Lower lobe of right lung (tissue), 2 donors: ENCODE measurements around the gene SLCO4A1. TPM values are rescaled to one million over a fixed set of nuclear protein-coding genes. Genes with fewer than 3 reads are reported as not detected.

Experiments used
- ATAC-seq, 2 donors: fragments of 200-7000 bp; cut with Tn5 transposase; one replicate each; pipeline ENCODE4 v1.9.1; 2020 to 2022; ENCODE audit warnings: mild to moderate bottlenecking in 2 of 2, moderate library complexity in 2 of 2
- DNase-seq: peaks from one replicate; pipeline ENCODE4 v3.0.0-alpha.2; 2020
- H3K27ac ChIP-seq: fragments of 200-600 bp; one replicate; pipeline ENCODE4 v1.8.0; 2022
- H3K27me3 ChIP-seq: fragments of 200-600 bp; one replicate; pipeline ENCODE4 v1.8.0; 2022; ENCODE audit warnings: low read depth
- H3K36me3 ChIP-seq: fragments of 200-600 bp; one replicate; pipeline ENCODE4 v1.8.0; 2022; ENCODE audit warnings: mild to moderate bottlenecking
- H3K4me1 ChIP-seq: fragments of 200-600 bp; one replicate; pipeline ENCODE4 v1.8.0; 2022
- H3K4me3 ChIP-seq: fragments of 200-600 bp; one replicate; pipeline ENCODE4 v1.8.0; 2022; ENCODE audit warnings: mild to moderate bottlenecking
- H3K9me3 ChIP-seq: fragments of 200-600 bp; one replicate; pipeline ENCODE4 v1.8.0; 2022
- CTCF ChIP-seq: fragments of 200-600 bp; IDR thresholded peaks from one replicate; pipeline ENCODE4 v1.8.0; 2022; ENCODE audit warnings: antibody characterized with exemption, mild to moderate bottlenecking
- intact Hi-C: fragments of 100-400 bp; cut with DNase I; formaldehyde crosslinking; loops from one replicate; pipeline ENCODE4 v1.11.0; 2022
- total RNA-seq: library from RNA; stranded (reverse); fragmentation: NEBNext Ultra II Directional; extraction: Animal tissue kit (Norgen Biotek cat#: 25700); gene quantifications from one replicate; pipeline ENCODE4 v1.2.1, GENCODE V29; 2021
- donor health status: DM: no; HTN: yes; CAD: no; lungs with severe emphysema.

The SLCO4A1 gene
- total RNA-seq, 1 donor from 2014 or later, result 72.4 TPM

- Histone ChIP-seq H3K27ac (peak overlapping the region; percentile 89), H3K4me1 (peaks cover 50% of the 10 kb centered on the region), H3K4me3 (peak overlapping the region; percentile 37), H3K36me3 (peaks cover 19% of the 10 kb centered on the region), H3K9me3 (no peaks in the 10 kb centered on the region), H3K27me3 (no peaks in the 10 kb centered on the region)
- ATAC-seq (peak; percentile 93 to 94), DNase-seq (peak; percentile 93)
- intact Hi-C loops, result no loop called here
- peak; percentile 20 for TF ChIP-seq CTCF
Observed at GRCh38 chr20:62652041-62652893, 10.0 kb downstream of the SLCO4A1 start.

GRCh38 chr20:62652894-62653305 is 10.6 kb downstream of the SLCO4A1 start:
- Histone ChIP-seq H3K4me3 (peak overlapping the region; percentile 37), H3K4me1 (peaks cover 44% of the 10 kb centered on the region), H3K27ac (peak overlapping the region; percentile 89), H3K9me3 (no peaks in the 10 kb centered on the region), H3K36me3 (peaks cover 25% of the 10 kb centered on the region), H3K27me3 (no peaks in the 10 kb centered on the region)
- TF ChIP-seq CTCF, result no peak
- intact Hi-C loops, result no loop called here
- ATAC-seq (no peak), DNase-seq (no peak)

- H3K4me3 ChIP-seq, result no peak overlapping the region
- no peaks in the 10 kb centered on the region for H3K27me3 ChIP-seq
- no peak for TF ChIP-seq CTCF
- peaks cover 39% of the 10 kb centered on the region for H3K4me1 ChIP-seq
- H3K36me3 ChIP-seq, result peaks cover 28% of the 10 kb centered on the region
- H3K27ac ChIP-seq, result peak overlapping the region; percentile 89
- no peak for ATAC-seq
- no peak for DNase-seq
- intact Hi-C loops, result no loop called here
- no peaks in the 10 kb centered on the region for H3K9me3 ChIP-seq
Observed at GRCh38 chr20:62653373-62653772, 11.1 kb downstream of the SLCO4A1 start.

GRCh38 chr20:62653951-62654685 is 11.8 kb downstream of the SLCO4A1 start:
- H3K4me3 ChIP-seq, result no peak overlapping the region
- TF ChIP-seq CTCF, result no peak
- H3K9me3 ChIP-seq, result no peaks in the 10 kb centered on the region
- intact Hi-C loops, result no loop called here
- DNase-seq (no peak), ATAC-seq (no peak)
- H3K27ac ChIP-seq, result no peak overlapping the region
- peaks cover 36% of the 10 kb centered on the region for H3K36me3 ChIP-seq
- H3K27me3 ChIP-seq, result no peaks in the 10 kb centered on the region
- H3K4me1 ChIP-seq, result peaks cover 34% of the 10 kb centered on the region

GRCh38 chr20:62655282-62656196 is 13.2 kb downstream of the SLCO4A1 start:
- H3K4me1 ChIP-seq, result peaks cover 26% of the 10 kb centered on the region
- H3K36me3 ChIP-seq, result peaks cover 41% of the 10 kb centered on the region
- no peak overlapping the region for H3K27ac ChIP-seq
- H3K9me3 ChIP-seq, result no peaks in the 10 kb centered on the region
- intact Hi-C loops, result no loop called here
- DNase-seq (no peak), ATAC-seq (no peak)
- no peak overlapping the region for H3K4me3 ChIP-seq
- H3K27me3 ChIP-seq, result no peaks in the 10 kb centered on the region
- TF ChIP-seq CTCF, result no peak
